Measurements from ENCODE around the gene CHST3. TPM values are rescaled to one million over a fixed set of nuclear protein-coding genes. Genes with fewer than 3 reads are reported as not detected.
A peak's percentile ranks its signal among the peaks of the same experiment; 100 is the strongest.

The CHST3 gene
- total and polyA plus RNA-seq, 4 donors, result 2.2 to 13.7 (median 8.0) TPM

- WGBS, 2 donors, result 54 to 70% methylated on average over 9 of the region's 9 CpGs
- Histone ChIP-seq H3K9ac (ENCODE audit: insufficient read depth in 1 of 2, low read length in 2 of 2) (no peak overlapping the region), H3K27me3 (ENCODE audit: control insufficient read depth in 3 of 3, insufficient read depth in 3 of 3, low read length in 2 of 3) (no peaks in the 10 kb centered on the region), H3K36me3 (ENCODE audit: control insufficient read depth in 4 of 4, insufficient read depth in 4 of 4, low read length in 4 of 4) (peaks cover 0 to 11% (median 8%) of the 10 kb centered on the region in 4 donors), H3K27ac (ENCODE audit: low read depth in 1 of 2, low read length in 1 of 2) (peak overlapping the region; percentile 71 to 83), H3K4me1 (ENCODE audit: control insufficient read depth in 5 of 5, insufficient read depth in 5 of 5, low read length in 5 of 5) (peaks cover 9 to 46% (median 23%) of the 10 kb centered on the region in 5 donors), H3K9me3 (ENCODE audit: control insufficient read depth in 4 of 4, insufficient read depth in 3 of 4, low read length in 3 of 4) (peaks cover 0 to 4% (median 0%) of the 10 kb centered on the region in 4 donors), H3K4me3 (no peak overlapping the region)
- ATAC-seq (ENCODE audit: insufficient read depth, low FRiP score), result no peak
- DNase-seq, result no peak
- no peak for TF ChIP-seq CTCF (IDR thresholded peaks at IDR 0.05; ENCODE audit: control extremely low read depth, extremely low read depth)
Measured at GRCh38 chr10:72009051-72009424, 44.8 kb downstream of the CHST3 start.

- peak overlapping the region in 1 of 2 donors; percentile 52 for H3K9ac ChIP-seq (ENCODE audit: insufficient read depth in 1 of 2, low read length in 2 of 2)
- peak overlapping the region; percentile 71 to 83 for H3K27ac ChIP-seq (ENCODE audit: low read depth in 1 of 2, low read length in 1 of 2)
- WGBS, 2 donors, result 36 to 45% methylated on average over 12 of the region's 12 CpGs
- peak; percentile 63 for ATAC-seq (ENCODE audit: insufficient read depth, low FRiP score)
- H3K9me3 ChIP-seq (ENCODE audit: control insufficient read depth in 4 of 4, insufficient read depth in 3 of 4, low read length in 3 of 4), result peaks cover 0 to 4% (median 0%) of the 10 kb centered on the region in 4 donors
- no peak for TF ChIP-seq CTCF (IDR thresholded peaks at IDR 0.05; ENCODE audit: control extremely low read depth, extremely low read depth)
- no peak overlapping the region for H3K4me3 ChIP-seq
- H3K36me3 ChIP-seq (ENCODE audit: control insufficient read depth in 4 of 4, insufficient read depth in 4 of 4, low read length in 4 of 4), result peaks cover 0 to 11% (median 8%) of the 10 kb centered on the region in 4 donors
- peak; percentile 94 to 97 (median 96) for DNase-seq
- no peaks in the 10 kb centered on the region for H3K27me3 ChIP-seq (ENCODE audit: control insufficient read depth in 3 of 3, insufficient read depth in 3 of 3, low read length in 2 of 3)
- H3K4me1 ChIP-seq (ENCODE audit: control insufficient read depth in 5 of 5, insufficient read depth in 5 of 5, low read length in 5 of 5), result peaks cover 9 to 46% (median 23%) of the 10 kb centered on the region in 5 donors
Measured at GRCh38 chr10:72009425-72010081, 45.4 kb downstream of the CHST3 start.

GRCh38 chr10:72010234-72010973 is 46.2 kb downstream of the CHST3 start:
- Histone ChIP-seq H3K27me3 (ENCODE audit: control insufficient read depth in 3 of 3, insufficient read depth in 3 of 3, low read length in 2 of 3) (no peaks in the 10 kb centered on the region), H3K4me3 (no peak overlapping the region), H3K9me3 (ENCODE audit: control insufficient read depth in 4 of 4, insufficient read depth in 3 of 4, low read length in 3 of 4) (peaks cover 0 to 4% (median 0%) of the 10 kb centered on the region in 4 donors), H3K27ac (ENCODE audit: low read depth in 1 of 2, low read length in 1 of 2) (peak overlapping the region; percentile 71 to 81), H3K9ac (ENCODE audit: insufficient read depth in 1 of 2, low read length in 2 of 2) (peak overlapping the region in 1 of 2 donors; percentile 52), H3K36me3 (ENCODE audit: control insufficient read depth in 4 of 4, insufficient read depth in 4 of 4, low read length in 4 of 4) (peaks cover 0 to 11% (median 8%) of the 10 kb centered on the region in 4 donors), H3K4me1 (ENCODE audit: control insufficient read depth in 5 of 5, insufficient read depth in 5 of 5, low read length in 5 of 5) (peaks cover 9 to 46% (median 23%) of the 10 kb centered on the region in 5 donors)
- DNase-seq (no peak), ATAC-seq (ENCODE audit: insufficient read depth, low FRiP score) (no peak)
- no peak for TF ChIP-seq CTCF (IDR thresholded peaks at IDR 0.05; ENCODE audit: control extremely low read depth, extremely low read depth)
- WGBS, 2 donors, result 80 to 96% methylated on average over 7 of the region's 7 CpGs

All from lung (tissue), 12 donors.